Measurements from ENCODE around the gene GSDMA.

GSDMA gene

DNA sequence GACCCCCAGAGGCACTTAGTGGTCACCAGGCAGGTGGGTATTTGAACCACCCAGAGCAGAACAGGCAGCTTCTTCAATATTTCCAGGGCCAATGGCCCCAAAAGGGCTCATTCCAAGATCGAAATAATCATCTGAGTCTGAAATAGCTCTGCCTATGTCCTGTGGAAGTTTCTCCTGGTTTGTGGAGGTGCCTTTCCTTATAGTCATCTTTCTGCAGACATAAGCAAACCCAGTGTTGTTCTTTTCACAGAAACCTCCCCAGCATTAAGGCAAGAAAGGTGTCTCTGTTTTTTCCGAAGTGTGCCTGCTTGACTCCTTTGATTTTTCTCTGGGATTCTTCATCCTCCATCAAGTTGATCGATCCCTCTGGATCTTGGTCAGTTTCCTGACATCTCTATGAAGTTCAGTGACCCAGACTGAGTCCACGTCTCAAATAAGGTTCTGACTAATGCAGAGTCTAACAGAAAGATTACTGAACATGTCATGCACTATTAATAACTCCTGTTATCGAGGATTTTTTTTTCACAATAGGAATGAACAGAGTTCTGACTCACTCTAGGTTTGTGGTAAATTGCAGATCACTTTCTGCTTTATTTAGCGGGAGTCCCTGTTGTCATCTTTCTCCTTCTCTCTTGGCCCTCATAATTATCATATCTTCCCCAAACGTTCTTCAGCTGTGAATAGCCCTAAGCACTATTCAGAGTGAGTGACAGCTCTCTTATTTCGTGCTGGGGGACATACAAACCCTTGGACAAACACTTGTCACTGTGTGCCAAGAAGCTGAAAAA lies 33.8 kb upstream of the GSDMA start (continued):
- TF ChIP-seq, protein P1, sequence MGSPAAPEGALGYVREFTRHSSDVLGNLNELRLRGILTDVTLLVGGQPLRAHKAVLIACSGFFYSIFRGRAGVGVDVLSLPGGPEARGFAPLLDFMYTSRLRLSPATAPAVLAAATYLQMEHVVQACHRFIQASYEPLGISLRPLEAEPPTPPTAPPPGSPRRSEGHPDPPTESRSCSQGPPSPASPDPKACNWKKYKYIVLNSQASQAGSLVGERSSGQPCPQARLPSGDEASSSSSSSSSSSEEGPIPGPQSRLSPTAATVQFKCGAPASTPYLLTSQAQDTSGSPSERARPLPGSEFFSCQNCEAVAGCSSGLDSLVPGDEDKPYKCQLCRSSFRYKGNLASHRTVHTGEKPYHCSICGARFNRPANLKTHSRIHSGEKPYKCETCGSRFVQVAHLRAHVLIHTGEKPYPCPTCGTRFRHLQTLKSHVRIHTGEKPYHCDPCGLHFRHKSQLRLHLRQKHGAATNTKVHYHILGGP (tag by site-specific recombination; IDR thresholded peaks at IDR 0.05): peak; percentile 78
- TF ChIP-seq ZBTB17 (tag by site-specific recombination; IDR thresholded peaks at IDR 0.05): peak; percentile 37

DNA sequence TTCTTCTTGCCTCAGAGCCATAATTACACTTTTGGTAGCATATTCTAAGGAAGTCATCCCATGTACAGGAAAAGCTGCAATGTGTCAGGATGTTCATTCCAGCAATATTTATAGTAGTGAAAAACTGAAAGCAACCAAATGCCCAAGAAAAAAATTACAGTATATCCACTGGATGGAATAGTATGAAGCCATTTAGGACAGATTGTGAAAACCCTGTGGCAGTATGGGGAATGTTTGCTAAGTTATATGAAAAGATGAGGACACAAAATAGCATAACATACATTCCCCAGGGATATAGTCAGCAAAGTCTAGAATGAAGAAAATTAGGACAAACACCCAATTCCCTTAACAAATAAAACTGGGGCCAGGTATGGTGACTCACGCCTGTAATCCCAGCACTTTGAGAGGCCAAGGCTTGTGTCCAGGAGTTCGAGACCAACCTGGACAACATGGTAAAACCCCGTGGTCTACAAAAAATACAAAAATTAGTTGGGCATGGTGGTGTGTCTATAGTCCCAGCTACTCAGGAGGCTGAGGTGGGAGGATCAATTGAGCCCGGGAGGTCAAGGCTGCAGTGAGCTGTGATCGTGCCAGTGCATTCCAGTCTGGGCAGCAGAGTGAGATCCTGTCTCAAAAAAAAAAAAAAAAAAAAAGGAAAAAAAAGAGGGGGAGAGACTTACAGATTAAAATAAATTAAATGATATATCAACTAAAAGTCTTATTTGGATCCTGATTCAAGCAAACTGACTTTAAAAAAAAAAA lies 33.0 kb upstream of the GSDMA start:
- Histone ChIP-seq H3K27ac (ENCODE audit: extremely low read depth, low read depth, low read length) (no peak overlapping the region; the same call in 1 of the 2 replicates), H3K4me1 (ENCODE audit: control insufficient read depth, insufficient read depth, low read length) (peaks cover 18% of the 10 kb centered on the region), H3K36me3 (ENCODE audit: control insufficient read depth in 2 of 2, insufficient read depth in 1 of 2, low read length in 2 of 2) (no peaks in the 10 kb centered on the region), H3K9me3 (ENCODE audit: control insufficient read depth, insufficient read depth, low read depth, low read length) (no peaks in the 10 kb centered on the region), H3K4me3 (ENCODE audit: low read depth, low read length) (no peak overlapping the region)
- ChIA-PET POLR2A (interaction anchor here (0.5 to 1.0 kb wide), 2 partner anchors 9 to 171 kb away, joined by 3 read pairs; partner anchors contain the start of gene NR1D1), CTCF (interaction anchor here (0.6 to 3.1 kb wide), 6 partner anchors 10 to 306 kb away, joined by 3 to 16 read pairs (median 6); partner anchors contain the start of gene PSMD3)
- TF ChIP-seq, protein P2, sequence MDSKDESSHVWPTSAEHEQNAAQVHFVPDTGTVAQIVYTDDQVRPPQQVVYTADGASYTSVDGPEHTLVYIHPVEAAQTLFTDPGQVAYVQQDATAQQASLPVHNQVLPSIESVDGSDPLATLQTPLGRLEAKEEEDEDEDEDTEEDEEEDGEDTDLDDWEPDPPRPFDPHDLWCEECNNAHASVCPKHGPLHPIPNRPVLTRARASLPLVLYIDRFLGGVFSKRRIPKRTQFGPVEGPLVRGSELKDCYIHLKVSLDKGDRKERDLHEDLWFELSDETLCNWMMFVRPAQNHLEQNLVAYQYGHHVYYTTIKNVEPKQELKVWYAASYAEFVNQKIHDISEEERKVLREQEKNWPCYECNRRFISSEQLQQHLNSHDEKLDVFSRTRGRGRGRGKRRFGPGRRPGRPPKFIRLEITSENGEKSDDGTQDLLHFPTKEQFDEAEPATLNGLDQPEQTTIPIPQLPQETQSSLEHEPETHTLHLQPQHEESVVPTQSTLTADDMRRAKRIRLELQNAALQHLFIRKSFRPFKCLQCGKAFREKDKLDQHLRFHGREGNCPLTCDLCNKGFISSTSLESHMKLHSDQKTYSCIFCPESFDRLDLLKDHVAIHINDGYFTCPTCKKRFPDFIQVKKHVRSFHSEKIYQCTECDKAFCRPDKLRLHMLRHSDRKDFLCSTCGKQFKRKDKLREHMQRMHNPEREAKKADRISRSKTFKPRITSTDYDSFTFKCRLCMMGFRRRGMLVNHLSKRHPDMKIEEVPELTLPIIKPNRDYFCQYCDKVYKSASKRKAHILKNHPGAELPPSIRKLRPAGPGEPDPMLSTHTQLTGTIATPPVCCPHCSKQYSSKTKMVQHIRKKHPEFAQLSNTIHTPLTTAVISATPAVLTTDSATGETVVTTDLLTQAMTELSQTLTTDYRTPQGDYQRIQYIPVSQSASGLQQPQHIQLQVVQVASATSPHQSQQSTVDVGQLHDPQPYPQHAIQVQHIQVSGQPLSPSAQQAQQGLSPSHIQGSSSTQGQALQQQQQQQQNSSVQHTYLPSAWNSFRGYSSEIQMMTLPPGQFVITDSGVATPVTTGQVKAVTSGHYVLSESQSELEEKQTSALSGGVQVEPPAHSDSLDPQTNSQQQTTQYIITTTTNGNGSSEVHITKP (tag by site-specific recombination; IDR thresholded peaks at IDR 0.05): no peak
- TF ChIP-seq ZNF146 (tag by site-specific recombination; IDR thresholded peaks at IDR 0.05) (peak; percentile 2; the same call in 1 of the 2 replicates), ZNF10 (tag by site-specific recombination; IDR thresholded peaks at IDR 0.05) (no peak), ZNF658 (tag by site-specific recombination; IDR thresholded peaks at IDR 0.05) (no peak), SP7 (tag by site-specific recombination; IDR thresholded peaks at IDR 0.05) (0 out of 2 replicates have a peak, but pooled peaks have one; percentile 71), ZNF157 (tag by site-specific recombination; IDR thresholded peaks at IDR 0.05) (no peak), ZNF48 (tag by site-specific recombination; IDR thresholded peaks at IDR 0.05) (no peak)

DNA sequence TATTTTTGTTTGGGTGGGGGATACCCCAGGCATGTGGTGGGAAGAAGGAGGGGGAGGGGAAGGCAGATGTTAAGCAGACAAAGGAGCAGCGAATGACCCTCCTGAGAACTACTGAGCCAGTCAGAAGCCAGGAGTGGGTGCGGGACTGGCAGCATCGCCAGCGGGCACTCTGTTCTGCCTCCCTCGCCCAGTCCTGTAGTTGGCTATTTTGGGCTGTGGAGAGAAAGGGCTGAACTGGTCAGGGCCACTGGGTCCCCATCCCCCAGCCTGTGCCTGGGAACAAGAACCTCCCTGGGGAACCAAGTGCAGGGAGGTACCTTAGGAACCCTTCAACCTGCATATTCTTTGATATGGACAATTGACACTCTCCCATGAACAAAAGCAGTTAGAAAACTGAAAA lies 28.9 kb upstream of the GSDMA start:
- Histone ChIP-seq H3K4me1 (ENCODE audit: control insufficient read depth, insufficient read depth, low read length) (peaks cover 3% of the 10 kb centered on the region), H3K27ac (ENCODE audit: extremely low read depth, low read depth, low read length) (no peak overlapping the region), H3K36me3 (ENCODE audit: control insufficient read depth in 2 of 2, insufficient read depth in 1 of 2, low read length in 2 of 2) (no peaks in the 10 kb centered on the region), H3K4me3 (ENCODE audit: low read depth, low read length) (no peak overlapping the region), H3K9me3 (ENCODE audit: control insufficient read depth, insufficient read depth, low read depth, low read length) (no peaks in the 10 kb centered on the region)
- POLR2A ChIA-PET: no interaction called here
- CTCF ChIA-PET: interaction anchor here (0.6 kb wide), 1 partner anchor 215 kb away, joined by 3 read pairs; no protein-coding TSS in a partner anchor
- no peak for TF ChIP-seq SP2 (tag by site-specific recombination; IDR thresholded peaks at IDR 0.05)
- TF ChIP-seq ZFHX2 (tag by site-specific recombination; conservative IDR thresholded peaks at IDR 0.05): 0 out of 2 replicates have a peak, but pooled peaks have one; percentile 3

DNA sequence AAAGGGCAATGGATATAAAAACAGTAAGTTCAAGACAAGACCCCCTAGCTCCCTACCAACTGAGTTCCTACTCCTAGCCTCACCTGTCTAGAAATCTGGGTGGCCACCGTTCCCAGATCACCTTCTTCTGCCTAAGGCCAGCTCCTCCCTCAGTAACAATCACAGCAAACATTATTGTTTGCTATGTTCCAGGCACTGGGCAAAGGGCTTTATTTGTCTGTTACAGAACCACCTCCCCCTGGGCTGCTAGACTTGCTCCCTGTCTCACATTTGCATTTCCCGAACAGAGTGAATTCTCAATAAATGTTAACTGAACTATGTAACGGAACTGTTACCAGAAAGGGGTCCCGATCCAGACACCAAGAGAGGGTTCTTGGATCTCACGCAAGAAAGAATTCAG lies 28.5 kb upstream of the GSDMA start:
- no peaks in the 10 kb centered on the region for H3K9me3 ChIP-seq (ENCODE audit: control insufficient read depth, insufficient read depth, low read depth, low read length)
- H3K4me1 ChIP-seq (ENCODE audit: control insufficient read depth, insufficient read depth, low read length): peaks cover 4% of the 10 kb centered on the region; the same call in 1 of the 2 replicates
- no peaks in the 10 kb centered on the region for H3K36me3 ChIP-seq (ENCODE audit: control insufficient read depth in 2 of 2, insufficient read depth in 1 of 2, low read length in 2 of 2)
- H3K27ac ChIP-seq (ENCODE audit: extremely low read depth, low read depth, low read length): no peak overlapping the region
- H3K4me3 ChIP-seq (ENCODE audit: low read depth, low read length): no peak overlapping the region
- CTCF ChIA-PET: interaction anchor here (0.6 kb wide), 2 partner anchors 216 to 313 kb away, joined by 3 read pairs; no protein-coding TSS in a partner anchor
- POLR2A ChIA-PET: no interaction called here
- TF ChIP-seq ZFP69B (tag by site-specific recombination; IDR thresholded peaks at IDR 0.05) (no peak), ZNF514 (tag by site-specific recombination; IDR thresholded peaks at IDR 0.05) (no peak), ZNF558 (tag by site-specific recombination; IDR thresholded peaks at IDR 0.05) (no peak), ZNF792 (tag by site-specific recombination; IDR thresholded peaks at IDR 0.05) (no peak), ZFHX2 (tag by site-specific recombination; conservative IDR thresholded peaks at IDR 0.05) (no peak), ZNF239 (tag by site-specific recombination; IDR thresholded peaks at IDR 0.05) (no peak)
- TF ChIP-seq, protein P3, sequence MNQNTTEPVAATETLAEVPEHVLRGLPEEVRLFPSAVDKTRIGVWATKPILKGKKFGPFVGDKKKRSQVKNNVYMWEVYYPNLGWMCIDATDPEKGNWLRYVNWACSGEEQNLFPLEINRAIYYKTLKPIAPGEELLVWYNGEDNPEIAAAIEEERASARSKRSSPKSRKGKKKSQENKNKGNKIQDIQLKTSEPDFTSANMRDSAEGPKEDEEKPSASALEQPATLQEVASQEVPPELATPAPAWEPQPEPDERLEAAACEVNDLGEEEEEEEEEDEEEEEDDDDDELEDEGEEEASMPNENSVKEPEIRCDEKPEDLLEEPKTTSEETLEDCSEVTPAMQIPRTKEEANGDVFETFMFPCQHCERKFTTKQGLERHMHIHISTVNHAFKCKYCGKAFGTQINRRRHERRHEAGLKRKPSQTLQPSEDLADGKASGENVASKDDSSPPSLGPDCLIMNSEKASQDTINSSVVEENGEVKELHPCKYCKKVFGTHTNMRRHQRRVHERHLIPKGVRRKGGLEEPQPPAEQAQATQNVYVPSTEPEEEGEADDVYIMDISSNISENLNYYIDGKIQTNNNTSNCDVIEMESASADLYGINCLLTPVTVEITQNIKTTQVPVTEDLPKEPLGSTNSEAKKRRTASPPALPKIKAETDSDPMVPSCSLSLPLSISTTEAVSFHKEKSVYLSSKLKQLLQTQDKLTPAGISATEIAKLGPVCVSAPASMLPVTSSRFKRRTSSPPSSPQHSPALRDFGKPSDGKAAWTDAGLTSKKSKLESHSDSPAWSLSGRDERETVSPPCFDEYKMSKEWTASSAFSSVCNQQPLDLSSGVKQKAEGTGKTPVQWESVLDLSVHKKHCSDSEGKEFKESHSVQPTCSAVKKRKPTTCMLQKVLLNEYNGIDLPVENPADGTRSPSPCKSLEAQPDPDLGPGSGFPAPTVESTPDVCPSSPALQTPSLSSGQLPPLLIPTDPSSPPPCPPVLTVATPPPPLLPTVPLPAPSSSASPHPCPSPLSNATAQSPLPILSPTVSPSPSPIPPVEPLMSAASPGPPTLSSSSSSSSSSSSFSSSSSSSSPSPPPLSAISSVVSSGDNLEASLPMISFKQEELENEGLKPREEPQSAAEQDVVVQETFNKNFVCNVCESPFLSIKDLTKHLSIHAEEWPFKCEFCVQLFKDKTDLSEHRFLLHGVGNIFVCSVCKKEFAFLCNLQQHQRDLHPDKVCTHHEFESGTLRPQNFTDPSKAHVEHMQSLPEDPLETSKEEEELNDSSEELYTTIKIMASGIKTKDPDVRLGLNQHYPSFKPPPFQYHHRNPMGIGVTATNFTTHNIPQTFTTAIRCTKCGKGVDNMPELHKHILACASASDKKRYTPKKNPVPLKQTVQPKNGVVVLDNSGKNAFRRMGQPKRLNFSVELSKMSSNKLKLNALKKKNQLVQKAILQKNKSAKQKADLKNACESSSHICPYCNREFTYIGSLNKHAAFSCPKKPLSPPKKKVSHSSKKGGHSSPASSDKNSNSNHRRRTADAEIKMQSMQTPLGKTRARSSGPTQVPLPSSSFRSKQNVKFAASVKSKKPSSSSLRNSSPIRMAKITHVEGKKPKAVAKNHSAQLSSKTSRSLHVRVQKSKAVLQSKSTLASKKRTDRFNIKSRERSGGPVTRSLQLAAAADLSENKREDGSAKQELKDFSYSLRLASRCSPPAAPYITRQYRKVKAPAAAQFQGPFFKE (tag by site-specific recombination; IDR thresholded peaks at IDR 0.05; ENCODE audit: borderline replicate concordance): no peak
